Panc1 (cell line): Measurements from ENCODE around the gene GMEB2. TPM values are rescaled to one million over a fixed set of nuclear protein-coding genes. Genes with fewer than 3 reads are reported as not detected.

Experiments
- ATAC-seq: fragments of 200-7000 bp; cut with Tn5 transposase; 2 replicates; pipeline ENCODE4 v1.9.1; 2020; ENCODE audit warnings: mild to moderate bottlenecking, moderate library complexity
- BruUV-seq: library from RNA; stranded (reverse); fragments of 400-500 nt; replicated peaks from 2 replicates; lab custom pipeline; 2021; lab: Mats Ljungman, UMichigan
- CTCF ChIA-PET: fragments of 300-600 bp; sonication (Branson Sonifier 250); formaldehyde crosslinking; loops from one replicate; lab custom pipeline; 2022; ENCODE audit warnings: antibody characterized with exemption; lab: Charles Lee
- POLR2A ChIA-PET: fragments of 300-600 bp; sonication (Branson Sonifier 250); formaldehyde crosslinking; loops from one replicate; lab custom pipeline; 2022; ENCODE audit warnings: antibody characterized with exemption; lab: Charles Lee
- DNase-seq: peaks from one replicate; pipeline ENCODE4 v3.0.0-alpha.2; 2010; ENCODE audit warnings: low read depth, low spot score
- H3K27ac ChIP-seq: 2 replicates; pipeline ENCODE4 v1.5.1; 2011; ENCODE audit warnings: mild to moderate bottlenecking, low read length, inconsistent platforms
- H3K27me3 ChIP-seq: fragments of 200-500 bp; sonication (Bioruptor generic); 2 replicates; pipeline ENCODE4 v1.6.0; 2014; ENCODE audit warnings: low read length, inconsistent platforms; ENCODE audit not compliant: control insufficient read depth, insufficient read depth
- H3K36me3 ChIP-seq: fragments of 200-500 bp; sonication (Bioruptor generic); 2 replicates; pipeline ENCODE4 v1.5.1; 2014; ENCODE audit warnings: inconsistent platforms, mild to moderate bottlenecking, low read length, moderate library complexity; ENCODE audit not compliant: control insufficient read depth, insufficient read depth
- H3K4me1 ChIP-seq: 2 replicates; pipeline ENCODE4 v1.5.1; 2011; ENCODE audit warnings: inconsistent platforms, mild to moderate bottlenecking, low read length, moderate library complexity; ENCODE audit not compliant: control insufficient read depth, insufficient read depth
- H3K4me3 ChIP-seq, 2 experiments: 2 replicates each; pipeline ENCODE4 v1.5.1; 2011 to 2012; ENCODE audit warnings: low read depth in 2 of 2, low read length in 2 of 2, mild to moderate bottlenecking in 2 of 2, inconsistent platforms in 1 of 2, moderate library complexity in 1 of 2
- H3K9me3 ChIP-seq: fragments of 200-500 bp; sonication (Bioruptor generic); 2 replicates; pipeline ENCODE4 v1.5.1; 2014; ENCODE audit warnings: low read depth, mild to moderate bottlenecking, inconsistent platforms, low read length, moderate library complexity; ENCODE audit not compliant: control insufficient read depth, insufficient read depth
- POLR2AphosphoS5 ChIP-seq: IDR thresholded peaks from 2 replicates; pipeline ENCODE4 v1.6.1; 2012; ENCODE audit warnings: mild to moderate bottlenecking, low read depth, low read length, moderate library complexity
- SIN3A ChIP-seq: IDR thresholded peaks from 2 replicates; pipeline ENCODE4 v1.6.1; 2012; ENCODE audit warnings: low read depth, mild to moderate bottlenecking, low read length, moderate library complexity, borderline replicate concordance; ENCODE audit not compliant: insufficient read depth
- TCF7L2 ChIP-seq: IDR thresholded peaks from 2 replicates; pipeline ENCODE4 v1.6.1; 2011; ENCODE audit warnings: mild to moderate bottlenecking, low read depth, low read length, inconsistent platforms
- in situ Hi-C: cut with HindIII; loops from 2 replicates; pipeline ENCODE4 v1.10.0; 2016; ENCODE audit warnings: low sequenced_read_pairs, low pct_unique_long_range_greater_than_20kb
- intact Hi-C: fragments of 100-400 bp; cut with micrococcal nuclease; formaldehyde crosslinking; loops from one replicate; pipeline ENCODE4 v1.10.0; 2022; ENCODE audit not compliant: unreplicated experiment
- total RNA-seq: library from RNA; stranded (reverse); gene quantifications from one replicate; pipeline ENCODE4 v1.2.1, GENCODE V29; 2021; ENCODE audit not compliant: unreplicated experiment
- TF ChIP-seq, protein P1 (sequence below): fragments of 450-650 bp; IDR thresholded peaks from 2 replicates; pipeline ENCODE4 v1.5.1; 2017; ENCODE audit warnings: mild to moderate bottlenecking
- TF ChIP-seq, protein P2 (sequence below), 2 experiments: IDR thresholded peaks; 2 replicates each; pipeline ENCODE4 v1.6.1; 2011 to 2012; ENCODE audit warnings: low read depth in 2 of 2, control low read depth in 1 of 2, low read length in 1 of 2, mild to moderate bottlenecking in 1 of 2, moderate library complexity in 1 of 2; ENCODE audit not compliant: insufficient read depth in 1 of 2

The GMEB2 gene
- total RNA-seq, 1 experiment from 2014 or later, result 13.1 TPM

- DNase-seq (no peak), ATAC-seq (no peak)
- Histone ChIP-seq H3K36me3 (no peaks in the 10 kb centered on the region), H3K27ac (no peak overlapping the region), H3K4me1 (peaks cover 6% of the 10 kb centered on the region), H3K27me3 (no peaks in the 10 kb centered on the region), H3K4me3 (no peak overlapping the region), H3K9me3 (no peaks in the 10 kb centered on the region)
- intact Hi-C loops (no loop called here), in situ Hi-C loops (no loop called here)
- TF ChIP-seq TCF7L2, result no peak
- no peak for TF ChIP-seq POLR2AphosphoS5
- no peak for TF ChIP-seq SIN3A
- TF ChIP-seq, protein P1, sequence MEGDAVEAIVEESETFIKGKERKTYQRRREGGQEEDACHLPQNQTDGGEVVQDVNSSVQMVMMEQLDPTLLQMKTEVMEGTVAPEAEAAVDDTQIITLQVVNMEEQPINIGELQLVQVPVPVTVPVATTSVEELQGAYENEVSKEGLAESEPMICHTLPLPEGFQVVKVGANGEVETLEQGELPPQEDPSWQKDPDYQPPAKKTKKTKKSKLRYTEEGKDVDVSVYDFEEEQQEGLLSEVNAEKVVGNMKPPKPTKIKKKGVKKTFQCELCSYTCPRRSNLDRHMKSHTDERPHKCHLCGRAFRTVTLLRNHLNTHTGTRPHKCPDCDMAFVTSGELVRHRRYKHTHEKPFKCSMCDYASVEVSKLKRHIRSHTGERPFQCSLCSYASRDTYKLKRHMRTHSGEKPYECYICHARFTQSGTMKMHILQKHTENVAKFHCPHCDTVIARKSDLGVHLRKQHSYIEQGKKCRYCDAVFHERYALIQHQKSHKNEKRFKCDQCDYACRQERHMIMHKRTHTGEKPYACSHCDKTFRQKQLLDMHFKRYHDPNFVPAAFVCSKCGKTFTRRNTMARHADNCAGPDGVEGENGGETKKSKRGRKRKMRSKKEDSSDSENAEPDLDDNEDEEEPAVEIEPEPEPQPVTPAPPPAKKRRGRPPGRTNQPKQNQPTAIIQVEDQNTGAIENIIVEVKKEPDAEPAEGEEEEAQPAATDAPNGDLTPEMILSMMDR, result no peak
- TF ChIP-seq, protein P2, sequence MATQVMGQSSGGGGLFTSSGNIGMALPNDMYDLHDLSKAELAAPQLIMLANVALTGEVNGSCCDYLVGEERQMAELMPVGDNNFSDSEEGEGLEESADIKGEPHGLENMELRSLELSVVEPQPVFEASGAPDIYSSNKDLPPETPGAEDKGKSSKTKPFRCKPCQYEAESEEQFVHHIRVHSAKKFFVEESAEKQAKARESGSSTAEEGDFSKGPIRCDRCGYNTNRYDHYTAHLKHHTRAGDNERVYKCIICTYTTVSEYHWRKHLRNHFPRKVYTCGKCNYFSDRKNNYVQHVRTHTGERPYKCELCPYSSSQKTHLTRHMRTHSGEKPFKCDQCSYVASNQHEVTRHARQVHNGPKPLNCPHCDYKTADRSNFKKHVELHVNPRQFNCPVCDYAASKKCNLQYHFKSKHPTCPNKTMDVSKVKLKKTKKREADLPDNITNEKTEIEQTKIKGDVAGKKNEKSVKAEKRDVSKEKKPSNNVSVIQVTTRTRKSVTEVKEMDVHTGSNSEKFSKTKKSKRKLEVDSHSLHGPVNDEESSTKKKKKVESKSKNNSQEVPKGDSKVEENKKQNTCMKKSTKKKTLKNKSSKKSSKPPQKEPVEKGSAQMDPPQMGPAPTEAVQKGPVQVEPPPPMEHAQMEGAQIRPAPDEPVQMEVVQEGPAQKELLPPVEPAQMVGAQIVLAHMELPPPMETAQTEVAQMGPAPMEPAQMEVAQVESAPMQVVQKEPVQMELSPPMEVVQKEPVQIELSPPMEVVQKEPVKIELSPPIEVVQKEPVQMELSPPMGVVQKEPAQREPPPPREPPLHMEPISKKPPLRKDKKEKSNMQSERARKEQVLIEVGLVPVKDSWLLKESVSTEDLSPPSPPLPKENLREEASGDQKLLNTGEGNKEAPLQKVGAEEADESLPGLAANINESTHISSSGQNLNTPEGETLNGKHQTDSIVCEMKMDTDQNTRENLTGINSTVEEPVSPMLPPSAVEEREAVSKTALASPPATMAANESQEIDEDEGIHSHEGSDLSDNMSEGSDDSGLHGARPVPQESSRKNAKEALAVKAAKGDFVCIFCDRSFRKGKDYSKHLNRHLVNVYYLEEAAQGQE (IDR thresholded peaks at IDR 0.05; ENCODE audit: insufficient read depth in 1 of 2, low read depth in 2 of 2, low read length in 1 of 2), result no peak
- POLR2A ChIA-PET, result interaction anchor here (0.5 kb wide), 1 partner anchor 22 kb away, joined by 7 read pairs; no protein-coding TSS in a partner anchor
- BruUV-seq, result no TSS peak
- CTCF ChIA-PET, result no interaction called here
These were observed 17.0 kb upstream of the GMEB2 start for GRCh38 chr20:63643946-63644345.

DNA sequence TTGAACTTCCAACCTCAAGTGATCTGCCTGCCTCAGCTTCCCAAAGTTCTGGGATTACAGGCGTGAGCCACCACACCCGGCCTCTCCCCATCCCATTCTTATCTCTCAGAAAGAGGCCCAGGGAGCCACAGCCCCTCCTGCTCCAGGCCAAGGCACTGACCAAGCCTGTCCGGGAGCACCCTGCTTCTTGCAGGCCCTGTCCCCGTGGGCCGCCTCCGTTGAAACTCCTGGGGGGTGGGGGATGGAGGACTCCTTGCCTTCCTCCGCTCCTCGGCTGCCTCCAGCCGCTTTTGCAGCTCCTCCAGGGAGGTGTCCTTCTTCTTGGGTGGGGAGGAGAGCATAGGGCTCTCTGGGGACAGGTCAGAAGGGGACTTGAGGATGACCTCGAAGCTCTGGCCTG lies 16.6 kb upstream of the GMEB2 start:
- ATAC-seq (no peak), DNase-seq (no peak)
- Histone ChIP-seq H3K27me3 (no peaks in the 10 kb centered on the region), H3K4me1 (peaks cover 6% of the 10 kb centered on the region), H3K36me3 (no peaks in the 10 kb centered on the region), H3K9me3 (no peaks in the 10 kb centered on the region), H3K27ac (no peak overlapping the region), H3K4me3 (no peak overlapping the region)
- TF ChIP-seq, protein P2 (IDR thresholded peaks at IDR 0.05; ENCODE audit: insufficient read depth in 1 of 2, low read depth in 2 of 2, low read length in 1 of 2), result no peak
- TF ChIP-seq TCF7L2 (no peak), POLR2AphosphoS5 (no peak)
- TF ChIP-seq, protein P1, result no peak
- ChIA-PET CTCF (interaction anchor here (2.4 kb wide), 1 partner anchor 105 kb away, joined by 12 read pairs; the partner anchor contains the start of gene PTK6), POLR2A (interaction anchor here (0.5 kb wide), 1 partner anchor 22 kb away, joined by 7 read pairs; no protein-coding TSS in a partner anchor)
- intact Hi-C loops (no loop called here), in situ Hi-C loops (no loop called here)
- BruUV-seq, result no TSS peak
